ENCODE measurements around the gene OLFM2.
"Not testable (repeated sequence)": the region's sequence is repeated elsewhere in the genome, so short reads cannot be mapped to it uniquely, and the experiment has no call there.

The OLFM2 gene

GRCh38 chr19:9952276-9952675 is 16.0 kb upstream of the OLFM2 start:
- Histone ChIP-seq H3K27me3 (replicated peaks; ENCODE audit: control insufficient read depth, insufficient read depth, low read length) (no peaks in the 10 kb centered on the region; the same call in 1 of the 2 replicates), H3K36me3 (ENCODE audit: control insufficient read depth, insufficient read depth, low read length) (no peaks in the 10 kb centered on the region), H3K4me3 (replicated peaks; ENCODE audit: low read depth, low read length) (no peak overlapping the region)
- DNase-seq (ENCODE audit: extremely low read depth, insufficient read length): no peak
- TF ChIP-seq CTCF (IDR thresholded peaks at IDR 0.05; ENCODE audit: insufficient read depth, low read length, poor library complexity, severe bottlenecking): no peak

GRCh38 chr19:9947441-9947840 is 11.1 kb upstream of the OLFM2 start:
- Histone ChIP-seq H3K36me3 (ENCODE audit: control insufficient read depth, insufficient read depth, low read length) (no peaks in the 10 kb centered on the region), H3K4me3 (replicated peaks; ENCODE audit: low read depth, low read length) (no peak overlapping the region), H3K27me3 (replicated peaks; ENCODE audit: control insufficient read depth, insufficient read depth, low read length) (no peaks in the 10 kb centered on the region)
- no peak for DNase-seq (ENCODE audit: extremely low read depth, insufficient read length)
- no peak for TF ChIP-seq CTCF (IDR thresholded peaks at IDR 0.05; ENCODE audit: insufficient read depth, low read length, poor library complexity, severe bottlenecking)

- DNase-seq (ENCODE audit: extremely low read depth, insufficient read length); H3K4me3 ChIP-seq (replicated peaks; ENCODE audit: low read depth, low read length); H3K27me3 ChIP-seq (replicated peaks; ENCODE audit: control insufficient read depth, insufficient read depth, low read length); H3K36me3 ChIP-seq (ENCODE audit: control insufficient read depth, insufficient read depth, low read length): not testable (repeated sequence)
Observed at GRCh38 chr19:9946528-9947125, 10.3 kb upstream of the OLFM2 start.

- H3K36me3 ChIP-seq (ENCODE audit: control insufficient read depth, insufficient read depth, low read length): no peaks in the 10 kb centered on the region
- no peak for TF ChIP-seq CTCF (IDR thresholded peaks at IDR 0.05; ENCODE audit: insufficient read depth, low read length, poor library complexity, severe bottlenecking)
- no peak for DNase-seq (ENCODE audit: extremely low read depth, insufficient read length)
- no peak overlapping the region for H3K4me3 ChIP-seq (replicated peaks; ENCODE audit: low read depth, low read length)
- H3K27me3 ChIP-seq (replicated peaks; ENCODE audit: control insufficient read depth, insufficient read depth, low read length): no peaks in the 10 kb centered on the region
Observed at GRCh38 chr19:9945319-9945966, 9.1 kb upstream of the OLFM2 start.

- no peak for TF ChIP-seq CTCF (IDR thresholded peaks at IDR 0.05; ENCODE audit: insufficient read depth, low read length, poor library complexity, severe bottlenecking)
- Histone ChIP-seq H3K4me3 (replicated peaks; ENCODE audit: low read depth, low read length) (no peak overlapping the region), H3K36me3 (ENCODE audit: control insufficient read depth, insufficient read depth, low read length) (no peaks in the 10 kb centered on the region), H3K27me3 (replicated peaks; ENCODE audit: control insufficient read depth, insufficient read depth, low read length) (no peaks in the 10 kb centered on the region)
- no peak for DNase-seq (ENCODE audit: extremely low read depth, insufficient read length)
Observed at GRCh38 chr19:9943744-9944143, 7.4 kb upstream of the OLFM2 start.

GRCh38 chr19:9941671-9942070 is 5.4 kb upstream of the OLFM2 start:
- Histone ChIP-seq H3K27me3 (replicated peaks; ENCODE audit: control insufficient read depth, insufficient read depth, low read length) (no peaks in the 10 kb centered on the region), H3K4me3 (replicated peaks; ENCODE audit: low read depth, low read length) (no peak overlapping the region), H3K36me3 (ENCODE audit: control insufficient read depth, insufficient read depth, low read length) (no peaks in the 10 kb centered on the region)
- TF ChIP-seq CTCF (IDR thresholded peaks at IDR 0.05; ENCODE audit: insufficient read depth, low read length, poor library complexity, severe bottlenecking): no peak
- no peak for DNase-seq (ENCODE audit: extremely low read depth, insufficient read length)

Data from GM06990 (cell line).